ENCODE data around the gene STK11.

The STK11 gene

DNA sequence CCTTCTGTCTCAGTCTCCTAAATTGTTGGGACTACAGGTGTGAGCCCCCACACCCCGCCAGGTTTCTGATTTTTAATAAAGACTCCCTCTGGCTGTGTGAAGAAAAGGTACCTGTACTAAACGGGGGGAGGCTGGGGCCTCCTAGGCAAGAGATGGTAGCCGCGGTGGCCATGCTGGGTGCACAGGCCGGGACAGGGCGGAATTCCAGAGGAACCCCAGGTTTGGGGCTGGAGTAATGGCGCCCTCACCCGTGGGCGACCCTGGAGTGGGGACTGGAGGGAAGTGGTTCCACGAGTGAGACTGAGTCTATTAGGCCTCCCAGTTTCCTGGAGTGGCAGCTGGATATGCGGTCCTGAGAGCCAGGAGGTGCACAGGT, 33.8 kb downstream of the STK11 start:
- in situ Hi-C loops (cut with MboI; ENCODE audit: low sequenced_read_pairs, unreplicated experiment): no loop called here
- TF ChIP-seq, protein P1, sequence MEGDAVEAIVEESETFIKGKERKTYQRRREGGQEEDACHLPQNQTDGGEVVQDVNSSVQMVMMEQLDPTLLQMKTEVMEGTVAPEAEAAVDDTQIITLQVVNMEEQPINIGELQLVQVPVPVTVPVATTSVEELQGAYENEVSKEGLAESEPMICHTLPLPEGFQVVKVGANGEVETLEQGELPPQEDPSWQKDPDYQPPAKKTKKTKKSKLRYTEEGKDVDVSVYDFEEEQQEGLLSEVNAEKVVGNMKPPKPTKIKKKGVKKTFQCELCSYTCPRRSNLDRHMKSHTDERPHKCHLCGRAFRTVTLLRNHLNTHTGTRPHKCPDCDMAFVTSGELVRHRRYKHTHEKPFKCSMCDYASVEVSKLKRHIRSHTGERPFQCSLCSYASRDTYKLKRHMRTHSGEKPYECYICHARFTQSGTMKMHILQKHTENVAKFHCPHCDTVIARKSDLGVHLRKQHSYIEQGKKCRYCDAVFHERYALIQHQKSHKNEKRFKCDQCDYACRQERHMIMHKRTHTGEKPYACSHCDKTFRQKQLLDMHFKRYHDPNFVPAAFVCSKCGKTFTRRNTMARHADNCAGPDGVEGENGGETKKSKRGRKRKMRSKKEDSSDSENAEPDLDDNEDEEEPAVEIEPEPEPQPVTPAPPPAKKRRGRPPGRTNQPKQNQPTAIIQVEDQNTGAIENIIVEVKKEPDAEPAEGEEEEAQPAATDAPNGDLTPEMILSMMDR (IDR thresholded peaks at IDR 0.05; ENCODE audit: borderline replicate concordance, control extremely low read depth, extremely low read depth, insufficient read depth, missing control alignments): no peak
- DNase-seq (ENCODE audit: low spot score): no peak

DNA sequence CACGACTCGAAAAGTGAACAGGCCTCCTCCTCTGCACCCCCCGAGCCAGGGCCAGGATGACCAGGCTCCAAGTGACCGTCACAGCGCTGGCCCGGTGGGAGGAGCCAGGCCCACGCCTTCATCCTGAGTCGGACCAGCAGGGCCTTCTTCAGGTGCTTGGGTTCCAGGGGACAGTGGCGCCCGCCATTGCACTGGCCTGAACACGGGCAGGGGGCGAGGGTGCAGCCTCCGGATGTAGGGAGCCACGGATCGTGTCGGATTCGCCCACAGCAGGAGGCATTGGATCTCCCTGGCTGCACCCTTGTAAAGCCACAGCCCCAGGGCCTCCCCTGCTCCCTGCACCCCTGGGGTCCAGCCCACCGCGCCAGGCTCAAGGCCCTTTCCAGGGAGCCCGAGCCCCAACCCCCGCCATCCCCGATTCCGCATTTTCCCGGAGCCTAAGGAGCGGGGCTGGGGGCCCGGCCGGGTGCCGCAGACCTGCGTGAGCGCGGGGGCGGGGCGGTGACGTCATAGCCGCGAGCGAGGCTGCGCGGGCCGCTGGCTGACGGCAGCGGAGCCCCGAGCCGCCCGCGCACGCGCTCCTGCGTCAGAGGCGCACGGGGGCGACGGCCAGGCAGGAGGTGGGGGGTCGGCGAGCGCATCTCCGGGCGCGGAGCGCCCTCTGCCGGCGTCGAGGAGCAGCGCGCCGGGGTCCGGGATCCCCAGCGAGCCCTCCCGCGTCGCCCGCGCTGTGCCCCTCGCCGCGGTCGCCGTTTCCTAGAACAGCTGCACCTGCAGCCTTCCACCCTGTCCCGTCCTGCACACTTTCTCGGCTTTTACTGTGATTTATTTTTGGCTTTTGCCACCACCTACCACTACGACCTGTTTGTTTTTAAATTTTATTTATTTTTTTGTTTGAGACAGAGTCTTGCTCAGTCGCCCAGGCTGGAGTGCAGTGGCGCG, 34.5 kb downstream of the STK11 start:
- in situ Hi-C loops (cut with MboI; ENCODE audit: low sequenced_read_pairs, unreplicated experiment): no loop called here
- peak; percentile 99 for DNase-seq (ENCODE audit: low spot score)
- TF ChIP-seq, protein P1 (IDR thresholded peaks at IDR 0.05; ENCODE audit: borderline replicate concordance, control extremely low read depth, extremely low read depth, insufficient read depth, missing control alignments): peak; percentile 76

DNA sequence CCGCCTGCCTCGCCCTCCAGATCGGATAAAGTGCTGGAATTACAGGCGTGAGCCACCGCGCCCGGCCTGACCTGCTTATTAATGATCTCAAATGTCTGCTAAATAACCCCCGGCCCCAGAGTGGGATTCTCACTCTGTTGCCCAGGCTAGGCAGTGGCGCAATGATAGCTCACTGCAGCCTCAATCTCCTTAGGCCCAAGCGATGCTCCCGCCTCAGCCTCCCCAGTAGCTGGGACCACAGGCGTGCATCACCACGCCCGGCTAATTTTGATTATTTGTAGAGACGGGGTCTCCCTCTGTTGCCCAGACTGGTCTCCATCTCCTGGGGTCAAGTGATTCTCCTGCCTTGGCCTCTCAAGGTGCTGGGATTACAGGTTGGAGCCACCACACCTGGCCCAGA, 35.3 kb downstream of the STK11 start:
- in situ Hi-C loops (cut with MboI; ENCODE audit: low sequenced_read_pairs, unreplicated experiment): no loop called here
- no peak for DNase-seq (ENCODE audit: low spot score)
- TF ChIP-seq, protein P1 (IDR thresholded peaks at IDR 0.05; ENCODE audit: borderline replicate concordance, control extremely low read depth, extremely low read depth, insufficient read depth, missing control alignments): no peak

DNA sequence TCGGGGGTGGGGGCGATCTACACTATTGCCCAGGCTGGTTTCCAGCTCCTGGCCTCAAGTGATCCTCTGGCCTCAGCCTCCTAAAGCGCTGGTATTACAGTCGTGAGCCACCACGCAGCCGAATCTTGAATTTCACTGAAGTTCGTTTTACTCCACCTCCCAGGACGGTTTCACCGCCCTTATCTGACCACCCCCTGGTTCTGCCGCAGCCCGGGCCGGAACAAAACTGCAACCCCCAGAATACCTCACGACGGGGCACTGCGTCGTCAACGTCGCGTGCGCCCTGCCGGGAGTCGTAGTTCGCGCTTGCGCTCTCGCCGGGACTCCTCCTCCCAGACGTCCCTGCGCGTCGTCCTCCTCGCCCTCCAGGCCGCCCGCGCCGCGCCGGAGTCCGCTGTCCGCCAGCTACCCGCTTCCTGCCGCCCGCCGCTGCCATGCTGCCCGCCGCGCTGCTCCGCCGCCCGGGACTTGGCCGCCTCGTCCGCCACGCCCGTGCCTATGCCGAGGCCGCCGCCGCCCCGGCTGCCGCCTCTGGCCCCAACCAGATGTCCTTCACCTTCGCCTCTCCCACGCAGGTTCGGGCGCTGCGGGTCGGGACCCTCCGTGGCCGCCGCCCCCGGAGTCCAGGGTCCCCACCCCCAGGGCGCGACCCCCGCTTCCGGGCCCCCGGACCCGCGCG, 36.0 kb downstream of the STK11 start, which contains the start of gene ATP5F1D:
Gene ATP5F1D (plus strand): TSS at position 335 of the 679 bp plus-strand sequence. CDS start 100 bp downstream, at position 435.
- in situ Hi-C loops (cut with MboI; ENCODE audit: low sequenced_read_pairs, unreplicated experiment): no loop called here
- TF ChIP-seq, protein P1 (IDR thresholded peaks at IDR 0.05; ENCODE audit: borderline replicate concordance, control extremely low read depth, extremely low read depth, insufficient read depth, missing control alignments): no peak
- DNase-seq (ENCODE audit: low spot score): peak; percentile 96

DNA sequence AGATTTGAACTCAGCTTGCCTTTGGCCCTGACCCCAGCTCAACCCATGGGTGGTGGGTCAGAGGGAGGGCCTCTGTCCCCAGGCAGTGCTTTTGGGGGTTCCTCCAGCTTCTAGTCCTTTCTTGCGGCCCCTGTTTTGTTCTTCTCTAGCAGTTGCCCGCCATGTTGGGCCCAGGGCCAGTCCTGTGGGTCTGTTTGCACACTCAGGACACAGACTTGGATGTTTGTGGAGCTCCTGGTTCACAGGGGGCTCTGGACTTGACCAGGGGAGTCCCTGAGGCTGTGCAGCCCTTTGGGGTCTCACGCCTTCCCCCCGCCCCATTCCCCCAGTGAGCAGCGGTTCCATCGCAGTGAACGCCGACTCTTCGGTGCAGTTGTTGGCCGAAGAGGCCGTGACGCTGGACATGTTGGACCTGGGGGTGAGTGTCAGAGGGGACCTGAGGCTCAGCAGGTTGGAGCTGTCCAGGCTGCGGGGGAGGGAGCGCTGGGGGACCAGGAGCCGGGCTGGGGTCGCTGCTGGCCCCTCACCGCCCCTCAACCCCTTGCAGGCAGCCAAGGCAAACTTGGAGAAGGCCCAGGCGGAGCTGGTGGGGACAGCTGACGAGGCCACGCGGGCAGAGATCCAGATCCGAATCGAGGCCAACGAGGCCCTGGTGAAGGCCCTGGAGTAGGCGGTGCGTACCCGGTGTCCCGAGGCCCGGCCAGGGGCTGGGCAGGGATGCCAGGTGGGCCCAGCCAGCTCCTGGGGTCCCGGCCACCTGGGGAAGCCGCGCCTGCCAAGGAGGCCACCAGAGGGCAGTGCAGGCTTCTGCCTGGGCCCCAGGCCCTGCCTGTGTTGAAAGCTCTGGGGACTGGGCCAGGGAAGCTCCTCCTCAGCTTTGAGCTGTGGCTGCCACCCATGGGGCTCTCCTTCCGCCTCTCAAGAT, 38.5 kb downstream of the STK11 start:
- peak; percentile 89 for DNase-seq (ENCODE audit: low spot score)

More for the DNA sequence above, 38.5 kb downstream of the STK11 start:
- in situ Hi-C loops (cut with MboI; ENCODE audit: low sequenced_read_pairs, unreplicated experiment): no loop called here
- TF ChIP-seq, protein P1 (IDR thresholded peaks at IDR 0.05; ENCODE audit: borderline replicate concordance, control extremely low read depth, extremely low read depth, insufficient read depth, missing control alignments): peak; percentile 93
